Islet of Langerhans (tissue), 1 donor: ENCODE data around the gene TTBK2.
"Not testable (repeated sequence)": the region's sequence is repeated elsewhere in the genome, so short reads cannot be mapped to it uniquely, and the experiment has no call there.

Experiments
- FAIRE-seq: peaks from one replicate; lab custom pipeline; 2011; peaks lifted over from hg19 to GRCh38; lab: Jason Lieb, UNC

TTBK2 gene

GRCh38 chr15:42920519-42921341 is at the start of gene TTBK2:
TTBK2 (minus strand) TSS chr15:42920778; CDS start chr15:42878617, 42,161 bp downstream.
- peak; percentile 64 for FAIRE-seq

GRCh38 chr15:42964476-42964875 is 43.9 kb upstream of the TTBK2 start:
- FAIRE-seq, result no peak

- no peak for FAIRE-seq
Observed at GRCh38 chr15:42955518-42955917, 34.9 kb upstream of the TTBK2 start.

GRCh38 chr15:42954291-42954690 is 33.7 kb upstream of the TTBK2 start:
- FAIRE-seq, result no peak

GRCh38 chr15:42948898-42949297 is 28.3 kb upstream of the TTBK2 start:
- FAIRE-seq, result not testable (repeated sequence)

- FAIRE-seq, result no peak
Observed at GRCh38 chr15:42940527-42940926, 19.9 kb upstream of the TTBK2 start.

- no peak for FAIRE-seq
Observed at GRCh38 chr15:42939841-42940240, 19.3 kb upstream of the TTBK2 start.

GRCh38 chr15:42937143-42937542 is 16.6 kb upstream of the TTBK2 start:
- FAIRE-seq, result no peak

GRCh38 chr15:42933886-42934667 is 13.5 kb upstream of the TTBK2 start:
- FAIRE-seq, result no peak

- FAIRE-seq, result no peak
Observed at GRCh38 chr15:42932833-42933515, 12.4 kb upstream of the TTBK2 start.

- no peak for FAIRE-seq
Observed at GRCh38 chr15:42931702-42932486, 11.3 kb upstream of the TTBK2 start.

- no peak for FAIRE-seq
Observed at GRCh38 chr15:42929306-42929848, 8.8 kb upstream of the TTBK2 start.

- no peak for FAIRE-seq
Observed at GRCh38 chr15:42921342-42921731, 759 bp upstream of the TTBK2 start.

- no peak for FAIRE-seq
Observed at GRCh38 chr15:42919799-42920518, 619 bp downstream of the TTBK2 start.

GRCh38 chr15:42919308-42919707 is 1.3 kb downstream of the TTBK2 start:
- FAIRE-seq, result no peak

GRCh38 chr15:42918047-42918446 is 2.5 kb downstream of the TTBK2 start:
- no peak for FAIRE-seq

- FAIRE-seq, result no peak
Observed at GRCh38 chr15:42915654-42916315, 4.8 kb downstream of the TTBK2 start.

- peak; percentile 21 for FAIRE-seq
Observed at GRCh38 chr15:42914728-42915497, 5.7 kb downstream of the TTBK2 start.

- FAIRE-seq, result no peak
Observed at GRCh38 chr15:42911058-42911592, 9.5 kb downstream of the TTBK2 start.
